ENCODE results near the gene UVSSA.
"Not testable (repeated sequence)": the region's sequence is repeated elsewhere in the genome, so short reads cannot be mapped to it uniquely, and the experiment has no call there.

UVSSA gene

DNA sequence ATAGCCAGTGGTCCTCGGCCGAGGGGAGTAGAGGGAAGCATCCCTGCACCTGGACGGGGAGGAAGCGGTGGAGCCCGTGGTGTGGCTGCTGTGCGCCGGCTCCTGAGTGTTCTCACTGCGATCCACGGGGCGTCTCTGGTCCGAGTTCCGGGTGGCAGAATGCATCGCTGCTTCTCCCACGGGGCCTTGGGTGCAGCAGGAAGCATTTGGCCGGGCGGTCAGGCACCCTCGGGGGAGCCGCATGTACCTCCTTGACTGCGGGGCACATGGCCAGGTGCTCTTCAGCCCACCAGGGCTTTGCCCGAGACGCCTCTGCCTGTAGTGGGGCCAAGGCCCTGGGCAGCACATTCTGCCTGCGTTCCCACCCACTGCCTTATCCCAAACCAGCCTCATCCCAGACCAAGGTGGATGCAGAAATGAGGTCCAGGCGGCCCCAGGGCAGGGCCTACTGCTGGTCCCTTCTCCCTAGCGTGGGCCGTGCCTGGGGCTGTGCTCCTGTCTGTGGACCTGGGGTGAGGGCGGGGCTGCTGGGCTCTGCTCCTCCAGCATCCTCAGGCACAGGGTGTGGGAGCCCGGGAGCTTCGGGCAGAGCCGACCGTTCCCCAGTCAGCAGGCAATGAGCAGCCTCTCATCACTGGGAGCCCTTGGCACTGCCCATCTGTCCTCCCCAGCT lies 31.7 kb downstream of the UVSSA start:
- no peak for DNase-seq

DNA sequence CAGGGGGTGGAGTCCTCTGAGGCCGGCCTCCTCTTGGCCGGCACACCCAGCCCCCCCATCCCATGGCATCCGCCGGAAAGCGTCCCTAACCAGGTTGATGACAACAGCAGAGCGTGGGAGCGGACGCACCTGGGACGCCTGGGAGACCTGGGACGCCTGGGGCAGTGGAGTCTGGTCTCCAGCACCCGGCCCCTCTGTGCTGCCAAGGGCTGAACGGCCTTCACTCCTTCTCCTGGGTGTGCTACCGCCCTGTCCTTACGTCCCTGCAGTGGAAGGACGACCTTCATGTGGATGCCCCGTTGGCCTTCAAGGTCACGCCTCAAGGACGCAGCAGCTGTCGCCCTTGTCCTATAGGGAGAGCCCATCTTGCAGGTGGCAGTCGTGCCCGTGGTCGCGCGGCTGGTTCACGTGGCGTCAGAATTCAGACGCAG lies 32.4 kb downstream of the UVSSA start:
- no peak for DNase-seq

DNA sequence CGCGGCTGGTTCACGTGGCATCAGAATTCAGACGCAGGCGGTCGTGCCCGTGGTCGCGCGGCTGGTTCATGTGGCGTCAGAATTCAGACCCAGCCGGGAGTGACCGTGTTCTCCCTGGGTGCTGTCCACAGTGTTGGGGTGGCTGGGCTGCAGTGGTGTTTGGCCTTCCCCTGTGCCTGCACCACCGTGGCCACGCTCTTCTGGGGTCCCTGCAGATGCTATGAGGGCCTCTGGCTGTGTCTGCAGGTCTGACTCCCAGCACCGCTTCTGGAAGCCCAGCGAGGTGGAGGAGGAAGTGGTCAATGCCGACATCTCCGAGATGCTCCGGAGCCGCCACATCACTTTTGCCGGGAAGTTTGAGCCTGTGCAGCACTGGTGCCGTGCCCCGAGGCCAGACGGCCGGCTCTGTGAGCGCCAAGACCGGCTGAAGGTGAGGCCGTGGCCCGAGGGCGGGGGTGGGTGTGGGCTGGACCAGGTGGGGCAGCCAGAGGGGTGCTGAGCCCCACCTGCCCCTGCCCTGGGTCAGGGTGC lies 32.9 kb downstream of the UVSSA start:
- no peak for DNase-seq

DNA sequence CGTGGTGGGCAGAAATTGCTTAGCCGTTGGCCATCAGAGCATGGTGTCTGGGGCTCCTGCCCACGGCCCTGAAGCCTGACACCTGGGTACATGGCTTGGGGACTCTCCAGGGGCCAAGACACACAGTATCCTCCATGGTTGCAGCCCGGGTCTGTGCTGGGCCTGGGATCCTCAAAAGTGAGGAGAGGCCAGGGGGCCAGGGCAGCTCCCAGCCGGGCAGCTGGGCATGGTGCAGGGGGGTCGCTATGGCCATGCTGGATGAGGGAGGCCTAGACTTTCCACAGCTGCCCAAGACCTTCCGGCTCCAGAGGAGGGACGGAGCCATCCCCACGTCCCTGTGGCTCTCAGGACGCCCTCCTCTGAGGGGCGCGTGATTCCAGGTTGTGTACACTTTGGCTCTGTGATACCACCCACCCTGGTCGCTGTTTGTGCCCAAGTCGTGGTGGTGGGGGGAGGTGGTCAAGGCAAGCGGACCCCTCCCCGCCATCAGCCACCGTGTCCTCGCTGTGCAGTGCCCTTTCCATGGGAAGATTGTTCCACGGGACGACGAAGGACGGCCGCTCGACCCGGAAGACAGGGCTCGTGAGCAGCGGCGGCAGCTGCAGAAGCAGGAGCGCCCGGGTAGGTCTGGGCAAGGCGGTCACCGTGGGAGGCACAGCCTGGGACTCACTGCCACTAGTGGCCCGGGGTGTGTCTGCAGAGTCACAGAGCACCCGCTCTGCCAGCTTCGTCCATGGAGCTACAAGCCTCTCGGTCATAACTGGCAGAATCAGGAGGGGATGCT lies 33.6 kb downstream of the UVSSA start:
- DNase-seq = no peak

DNA sequence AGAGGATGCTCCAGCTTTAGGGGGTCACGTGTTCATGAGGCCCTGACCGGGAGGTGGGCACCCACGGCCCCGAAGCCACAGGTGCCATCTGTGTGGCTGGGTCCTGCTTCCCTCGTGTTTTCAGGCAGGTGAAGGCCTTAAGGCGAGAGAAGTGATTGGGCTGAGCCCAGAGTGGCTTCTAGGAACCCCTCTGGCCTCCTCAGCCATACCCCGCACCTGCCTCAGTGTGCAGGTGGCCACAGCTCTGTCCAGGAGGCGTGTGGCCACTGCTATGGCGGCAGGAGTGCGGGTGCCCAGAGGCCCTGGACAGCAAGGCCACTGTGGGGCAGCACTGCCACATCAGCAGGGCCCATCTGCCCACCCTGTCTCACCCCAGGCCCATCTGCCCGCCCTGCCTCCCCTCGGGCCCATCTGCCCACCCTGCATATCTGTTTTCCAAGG lies 34.2 kb downstream of the UVSSA start:
- no peak for DNase-seq

DNA sequence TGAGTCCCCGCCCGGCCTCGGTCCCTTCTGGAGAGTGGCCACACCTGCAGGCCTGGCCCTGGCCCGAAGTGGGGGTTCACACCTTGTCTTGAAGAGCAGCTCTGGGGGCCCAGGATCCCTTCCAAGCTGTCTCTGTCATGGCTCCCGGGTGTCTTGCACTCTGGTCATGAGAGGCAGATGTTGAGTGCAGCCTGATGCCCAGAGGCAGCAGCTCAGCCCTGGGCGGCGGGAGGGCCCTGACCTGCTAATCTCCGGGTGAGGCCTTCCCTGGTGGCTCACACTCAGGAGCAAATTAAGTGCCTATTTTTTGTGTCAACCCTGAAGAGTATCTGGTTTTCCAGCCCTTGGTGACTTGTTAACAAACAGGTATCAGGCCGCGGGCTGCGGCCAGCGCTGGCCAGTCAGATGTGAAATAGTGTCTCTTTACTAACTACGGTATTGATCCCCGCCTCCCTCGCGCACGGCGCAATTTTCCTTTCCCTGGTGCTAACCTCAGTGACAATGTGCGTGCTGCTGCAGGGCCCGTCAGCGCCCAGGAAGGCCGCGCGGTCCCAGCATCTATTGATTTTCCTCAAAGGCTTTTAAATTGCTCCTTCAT lies 35.0 kb downstream of the UVSSA start:
- DNase-seq = no peak

DNA sequence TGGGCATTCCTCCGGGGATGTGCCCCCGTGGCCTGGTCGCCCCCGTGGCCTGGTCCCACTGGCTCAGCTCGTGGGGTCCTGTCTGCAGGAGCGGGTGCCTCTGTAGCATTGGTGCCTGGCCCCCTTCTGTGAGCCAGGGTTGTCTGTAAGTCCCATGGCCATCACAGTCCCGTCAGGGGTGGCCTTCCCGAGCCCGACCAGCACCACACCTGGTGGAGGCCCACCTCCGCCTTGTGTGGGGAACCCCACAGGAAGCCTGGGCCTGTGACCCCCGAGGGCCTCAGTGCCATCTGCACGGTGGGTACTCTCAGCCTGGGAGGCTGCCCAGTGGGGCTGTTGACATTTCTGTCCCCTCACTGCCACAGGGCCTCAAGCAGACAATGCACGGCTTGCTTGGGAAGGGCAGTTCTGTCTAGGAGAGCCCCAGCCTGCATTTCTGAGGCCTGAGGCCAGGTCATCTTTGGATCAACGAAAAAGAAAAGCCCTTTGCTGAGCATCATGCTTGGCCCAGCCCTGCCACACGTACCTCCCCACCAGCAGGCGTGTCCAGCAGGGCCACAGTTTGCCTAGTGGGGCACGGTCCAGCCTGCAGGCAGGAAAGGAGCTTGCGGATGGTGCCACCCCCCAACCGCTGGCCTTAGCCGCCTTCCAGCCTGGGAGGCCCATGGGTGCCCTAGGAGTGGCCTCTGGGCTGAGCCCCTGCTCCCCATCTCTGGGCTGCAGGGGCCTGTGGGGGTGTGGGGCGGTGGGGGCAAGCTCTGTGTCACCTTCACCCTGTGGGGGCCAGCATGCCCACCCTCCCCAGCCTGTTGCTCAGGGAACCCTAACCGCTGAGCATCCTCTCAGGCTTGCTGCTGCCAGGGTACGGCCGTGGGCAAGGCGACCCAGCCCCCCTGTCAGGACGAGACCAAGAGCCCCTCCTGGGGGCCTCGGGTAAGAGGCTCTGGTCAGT lies 36.0 kb downstream of the UVSSA start:
- no peak for DNase-seq

DNA sequence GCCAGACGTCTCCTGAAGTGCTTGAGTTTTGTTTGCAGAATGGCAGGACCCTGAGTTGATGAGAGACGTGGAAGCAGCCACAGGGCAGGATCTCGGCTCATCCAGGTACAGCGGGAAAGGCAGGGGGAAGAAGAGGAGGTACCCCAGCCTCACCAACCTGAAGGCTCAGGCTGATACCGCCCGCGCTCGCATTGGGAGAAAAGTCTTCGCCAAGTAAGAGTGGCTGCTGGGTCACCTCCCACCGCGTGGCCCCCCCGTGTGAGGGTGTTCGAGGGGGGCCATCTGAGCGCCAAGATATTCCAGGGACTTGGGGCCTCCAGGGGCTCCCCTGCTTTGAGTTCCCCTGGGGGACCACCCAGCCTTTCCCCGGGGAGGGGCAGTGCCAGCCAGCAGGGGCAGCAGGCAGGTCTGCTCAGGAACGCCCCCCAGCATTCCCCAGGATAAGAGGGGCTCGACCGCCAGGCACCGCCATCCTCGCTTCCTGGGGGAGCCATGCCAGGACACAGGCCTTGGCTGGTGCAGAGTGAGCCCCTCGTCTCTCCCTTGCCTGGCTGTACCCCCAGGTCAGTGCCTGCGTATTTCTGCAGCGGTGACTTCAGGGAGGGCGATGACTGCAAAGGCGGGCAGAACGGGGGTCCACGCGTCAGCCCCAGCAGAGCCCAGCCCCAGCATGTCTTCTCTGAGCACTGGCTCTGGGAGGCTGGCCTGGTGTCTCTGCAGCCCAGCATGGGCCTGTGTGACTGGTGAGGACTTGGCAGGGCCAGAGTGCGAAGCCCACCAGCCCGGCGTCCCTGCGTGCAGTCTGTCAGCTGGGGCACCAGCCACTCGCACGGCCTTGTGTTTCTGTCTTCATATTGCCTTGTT lies 37.0 kb downstream of the UVSSA start:
- DNase-seq = no peak

DNA sequence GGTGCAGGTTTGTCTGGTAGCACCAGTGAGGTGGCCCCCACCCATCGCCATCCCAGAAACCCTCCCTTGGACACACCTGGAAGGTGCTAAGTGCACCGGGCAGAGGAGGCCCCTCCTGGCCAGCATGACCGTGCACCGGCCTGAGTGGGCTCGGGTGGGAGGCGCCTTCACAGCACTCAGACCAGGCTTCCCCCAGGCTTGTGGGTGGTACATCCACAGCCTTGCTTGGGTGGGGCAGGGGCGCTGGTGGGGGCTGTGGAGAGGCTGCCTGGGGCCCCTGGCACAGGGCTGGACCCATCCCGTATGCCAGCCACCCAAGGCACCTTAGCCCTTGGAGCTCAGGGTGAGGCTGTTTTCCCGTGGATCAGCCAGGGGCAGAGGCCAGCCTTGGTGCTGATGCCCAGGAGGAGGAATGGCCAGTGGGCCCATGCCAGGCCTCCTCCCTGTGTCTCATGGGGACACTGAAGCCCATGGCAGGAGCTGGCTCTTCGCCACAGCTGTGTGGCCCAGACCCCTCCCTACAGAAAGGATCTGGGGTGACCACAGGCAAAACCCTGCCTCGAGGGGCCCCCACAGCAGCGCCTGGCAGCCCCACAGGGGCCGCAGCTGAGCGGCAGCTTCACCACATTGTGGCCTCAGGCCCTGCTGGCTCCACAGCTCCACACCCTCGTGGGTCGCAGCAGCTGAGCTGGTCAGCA lies 37.8 kb downstream of the UVSSA start:
- no peak for DNase-seq

DNA sequence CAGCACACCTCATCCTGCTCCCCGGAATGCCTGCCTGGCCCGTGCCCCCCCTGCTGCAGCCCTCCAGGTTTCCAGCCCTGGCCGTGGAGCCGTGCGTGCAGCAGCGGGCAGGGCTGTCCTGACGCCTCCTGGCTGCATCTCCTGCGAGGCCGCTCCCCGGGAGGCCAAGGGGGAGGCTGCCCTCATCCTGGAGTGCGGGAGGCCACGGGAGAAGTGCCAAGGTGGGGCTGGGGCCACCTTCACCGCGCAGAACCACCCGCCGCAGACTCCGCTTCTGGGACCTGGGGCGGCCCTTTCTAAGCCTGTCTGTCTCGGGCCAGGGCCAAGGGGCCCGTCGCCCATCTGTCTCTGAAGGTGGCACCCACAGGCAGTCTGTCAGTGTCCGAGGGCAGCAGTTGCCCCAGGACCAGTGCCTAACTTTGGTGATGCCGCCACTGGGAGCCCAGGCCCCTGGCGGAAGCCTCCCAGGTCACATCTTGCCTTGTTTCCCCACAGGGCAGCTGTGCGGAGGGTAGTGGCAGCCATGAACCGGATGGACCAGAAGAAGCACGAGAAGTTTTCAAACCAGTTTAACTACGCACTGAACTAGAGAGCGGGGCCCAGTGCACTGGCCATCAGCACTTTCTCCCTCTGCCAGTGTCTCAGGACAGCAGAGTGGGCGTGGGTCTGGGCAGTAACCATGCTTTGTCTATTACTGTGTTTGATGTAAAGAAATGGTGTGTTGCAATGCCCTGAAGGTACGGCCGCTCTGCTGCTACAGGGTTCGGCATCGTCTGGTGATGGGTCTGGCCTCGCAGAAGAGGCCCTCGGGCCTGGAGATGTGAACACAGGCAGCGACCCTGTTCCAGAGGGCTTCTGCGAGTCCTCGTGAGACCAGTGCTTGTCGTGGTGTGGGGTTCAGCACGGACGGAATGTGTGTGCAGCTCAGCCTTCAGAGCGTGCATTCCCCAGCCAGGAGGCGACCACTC lies 38.6 kb downstream of the UVSSA start:
- no peak for DNase-seq

DNA sequence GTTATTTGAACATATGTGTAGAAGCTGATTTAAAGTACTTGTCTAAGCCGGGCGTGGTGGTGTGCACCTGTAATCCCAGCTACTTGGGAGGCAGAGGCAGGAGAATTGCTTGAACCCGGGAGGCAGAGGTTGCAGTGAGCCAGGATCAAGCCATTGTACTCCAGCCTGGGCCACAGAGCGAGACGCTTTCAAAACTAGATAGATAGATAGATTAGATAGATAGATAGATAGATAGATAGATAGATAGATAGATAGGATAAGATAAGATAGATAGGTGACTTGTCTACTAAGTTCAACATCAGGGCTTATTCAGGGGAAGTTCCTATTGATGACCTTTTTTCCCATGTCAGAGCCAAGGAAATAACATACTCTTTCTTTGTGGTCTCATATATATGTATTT lies 46.4 kb downstream of the UVSSA start:
- not testable (repeated sequence) for DNase-seq

DNA sequence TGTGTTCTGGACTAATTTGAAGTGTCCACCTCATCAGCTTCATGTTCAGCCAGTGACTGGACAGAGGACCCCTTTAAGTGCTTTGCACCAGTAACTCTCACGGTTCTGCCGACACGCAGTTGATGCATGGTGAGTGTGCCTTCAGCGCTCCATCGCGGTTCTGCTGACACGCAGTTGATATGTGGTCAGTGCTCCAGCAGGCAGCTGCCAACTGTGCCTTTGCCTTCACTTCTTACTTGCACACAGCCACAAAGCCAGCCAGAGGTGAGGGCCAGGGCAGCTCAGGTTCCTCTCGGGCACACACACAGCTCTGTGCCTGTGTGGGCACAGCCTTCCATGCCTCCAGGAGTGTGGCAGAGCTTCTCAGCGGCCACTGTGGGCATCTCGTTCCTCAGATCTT lies 46.9 kb downstream of the UVSSA start:
- DNase-seq = no peak

DNA sequence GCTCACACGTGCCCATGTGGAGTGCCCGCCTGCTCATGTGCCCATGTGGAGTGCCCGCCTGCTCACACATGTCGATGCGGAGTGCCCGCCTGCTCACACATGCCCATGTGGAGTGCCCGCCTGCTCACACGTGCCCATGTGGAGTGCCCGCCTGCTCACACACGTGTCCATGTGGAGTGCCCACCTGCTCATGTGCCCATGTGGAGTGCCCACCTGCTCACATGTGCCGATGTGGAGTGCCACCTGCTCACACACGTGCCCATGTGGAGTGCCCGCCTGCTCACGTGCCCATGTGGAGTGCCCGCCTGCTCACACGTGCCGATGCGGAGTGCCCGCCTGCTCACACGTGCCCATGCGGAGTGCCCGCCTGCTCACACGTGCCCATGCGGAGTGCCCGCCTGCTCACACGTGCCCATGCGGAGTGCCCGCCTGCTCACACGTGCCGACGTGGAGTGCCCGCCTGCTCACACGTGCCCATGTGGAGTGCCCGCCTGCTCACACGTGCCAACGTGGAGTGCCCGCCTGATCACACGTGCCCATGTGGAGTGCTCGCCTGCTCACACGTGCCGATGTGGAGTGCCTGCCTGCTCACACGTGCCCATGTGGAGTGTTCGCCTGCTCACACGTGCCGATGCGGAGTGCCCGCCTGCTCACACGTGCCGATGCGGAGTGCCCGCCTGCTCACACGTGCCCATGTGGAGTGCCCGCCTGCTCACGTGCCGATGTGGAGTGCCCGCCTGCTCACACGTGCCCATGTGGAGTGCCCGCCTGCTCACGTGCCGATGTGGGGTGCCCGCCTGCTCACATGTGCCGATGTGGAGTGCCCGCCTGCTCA lies 47.8 kb downstream of the UVSSA start:
- not testable (repeated sequence) for DNase-seq

DNA sequence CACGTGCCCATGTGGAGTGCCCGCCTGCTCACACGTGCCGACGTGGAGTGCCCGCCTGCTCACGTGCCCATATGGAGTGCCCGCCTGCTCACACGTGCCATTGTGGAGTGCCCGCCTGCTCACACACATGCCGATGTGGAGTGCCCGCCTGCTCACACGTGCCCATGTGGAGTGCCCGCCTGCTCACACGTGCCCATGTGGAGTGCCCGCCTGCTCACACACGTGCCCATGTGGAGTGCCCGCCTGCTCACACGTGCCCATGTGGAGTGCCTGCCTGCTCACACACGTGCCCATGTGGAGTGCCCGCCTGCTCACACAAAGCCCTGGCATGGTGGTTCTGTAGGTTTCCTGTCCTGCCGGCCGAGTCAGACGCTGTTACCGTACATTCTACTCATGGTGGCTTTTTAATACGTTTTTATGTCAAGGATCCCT lies 48.4 kb downstream of the UVSSA start:
- not testable (repeated sequence) for DNase-seq

DNA sequence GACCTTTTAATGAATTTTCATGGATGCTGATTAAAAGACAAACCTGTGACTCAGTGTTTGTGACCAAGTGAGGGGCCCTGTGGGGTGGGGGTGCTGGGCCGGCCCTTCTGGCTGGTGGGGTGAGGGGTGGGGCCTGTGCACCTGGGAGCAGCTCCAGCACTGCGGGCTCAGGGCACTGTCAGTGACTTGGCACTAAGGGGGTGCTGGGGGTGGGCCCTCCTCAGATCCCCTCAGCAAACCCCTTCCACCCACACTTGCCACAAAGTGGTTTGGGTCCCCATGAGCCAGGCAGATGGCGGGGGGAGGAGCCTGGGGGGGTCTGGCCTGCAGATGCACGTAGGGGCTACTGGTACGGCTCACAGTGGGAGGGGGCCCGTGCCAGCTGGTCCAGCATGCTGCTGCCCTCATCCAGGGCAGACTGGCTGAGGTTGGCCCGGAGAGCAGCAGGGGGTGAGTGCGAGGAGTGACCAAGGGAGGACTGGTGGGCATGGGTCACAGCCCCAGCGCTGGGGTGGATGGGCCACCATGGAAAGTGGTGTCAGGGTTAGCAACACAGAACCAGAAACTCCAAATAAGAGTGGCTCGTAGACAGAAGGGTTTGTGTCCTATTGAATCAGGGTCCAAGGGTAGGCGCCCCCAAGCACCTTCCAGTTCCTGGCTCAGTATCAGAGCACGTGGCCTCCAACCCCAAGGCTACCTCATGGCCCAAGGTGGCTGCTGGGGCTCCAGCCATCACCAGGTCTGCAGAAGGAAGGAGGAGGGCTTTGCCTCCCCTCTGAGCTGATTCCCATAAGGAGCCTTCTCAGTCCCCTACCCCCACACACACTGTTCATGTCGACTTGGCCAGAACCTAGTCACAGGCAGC lies 49.2 kb downstream of the UVSSA start:
- no peak for DNase-seq

DNA sequence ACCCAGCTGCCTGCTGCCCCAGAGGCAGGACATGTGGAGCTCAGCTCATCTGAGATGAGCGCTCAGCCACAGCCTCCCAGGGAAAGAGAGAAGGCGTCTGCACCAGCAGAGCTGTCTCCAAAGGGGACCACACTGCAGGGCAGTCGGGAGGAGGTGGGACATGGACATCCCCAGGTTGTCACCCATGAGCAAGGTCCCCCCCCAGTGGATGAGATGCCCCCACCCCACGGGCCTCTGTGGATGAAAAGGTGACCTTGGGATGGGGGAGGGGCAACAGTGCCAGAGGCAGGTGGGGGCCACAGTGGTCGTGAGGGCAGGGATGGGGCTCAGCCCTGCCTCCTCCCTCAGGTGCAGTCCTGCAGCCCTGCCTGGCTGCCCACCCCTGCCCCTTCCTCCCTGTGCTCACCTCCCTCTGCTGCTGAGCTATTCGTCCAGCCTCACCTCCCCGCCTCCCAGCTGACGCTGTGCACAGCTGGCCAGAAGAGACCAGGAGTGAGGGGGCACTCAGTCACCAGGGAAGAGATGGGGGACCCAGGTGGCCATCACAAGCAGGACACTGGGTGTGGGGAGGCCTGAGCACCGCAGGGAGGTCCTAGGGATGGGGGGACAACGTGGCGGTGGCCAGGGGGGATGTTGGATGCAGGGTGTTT lies 49.9 kb downstream of the UVSSA start:
- no peak for DNase-seq

Measured in activated T-cell treated with anti-CD3 and anti-CD28 coated beads, Interleukin-2, amount 50 U/mL, for 1 hour (primary cell).